ENCODE measurements around the gene SLC16A3.
A peak's percentile ranks its signal among the peaks of the same experiment; 100 is the strongest.
"Not testable (repeated sequence)": the region's sequence is repeated elsewhere in the genome, so short reads cannot be mapped to it uniquely, and the experiment has no call there.

Gene SLC16A3

GRCh38 chr17:82205720-82206508 is 22.9 kb upstream of the SLC16A3 start:
- peak overlapping the region; percentile 58 for H3K9ac ChIP-seq (ENCODE audit: insufficient read length, low read depth)
- no peak for TF ChIP-seq SUZ12 (IDR thresholded peaks at IDR 0.05; ENCODE audit: extremely low read depth, insufficient read depth, insufficient read length)
- TF ChIP-seq ZNF274 (IDR thresholded peaks at IDR 0.05; ENCODE audit: low read depth, low read length), result no peak
- no peak for TF ChIP-seq YY1 (IDR thresholded peaks at IDR 0.05; ENCODE audit: insufficient read depth, insufficient read length)
- peak; percentile 47 for DNase-seq (ENCODE audit: low read depth, low spot score)
- H3K9me3 ChIP-seq (ENCODE audit: insufficient read depth, low read length), result no peaks in the 10 kb centered on the region
- H3K4me1 ChIP-seq (ENCODE audit: insufficient read depth, insufficient read length), result peaks cover 14% of the 10 kb centered on the region
- no peaks in the 10 kb centered on the region for H3K27me3 ChIP-seq (ENCODE audit: insufficient read depth, insufficient read length)
- peaks cover 40% of the 10 kb centered on the region for H3K36me3 ChIP-seq (ENCODE audit: insufficient read depth, insufficient read length, low read length)
- H3K4me3 ChIP-seq (ENCODE audit: insufficient read length, low read depth), result no peak overlapping the region

DNA sequence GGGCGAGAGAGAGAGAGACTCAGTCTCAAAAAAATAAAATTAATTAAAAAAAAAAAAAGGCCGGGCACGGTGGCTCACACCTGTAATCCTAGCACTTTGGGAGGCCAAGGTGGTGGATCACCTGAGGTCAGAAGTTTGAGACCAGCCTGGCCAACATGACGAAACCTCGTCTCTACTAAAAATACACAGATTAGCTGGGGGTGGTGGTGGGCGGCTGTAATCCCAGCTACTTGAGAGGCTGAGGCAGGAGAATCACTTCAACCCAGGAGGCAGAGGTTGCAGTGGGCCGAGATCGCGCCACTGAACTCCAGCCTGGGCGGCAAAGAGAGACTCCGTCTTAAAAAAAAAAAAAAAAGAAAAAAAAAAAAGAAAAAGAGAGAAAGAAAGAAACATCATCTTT is 18.2 kb upstream of the SLC16A3 start:
- H3K4me3 ChIP-seq (ENCODE audit: insufficient read length, low read depth); H3K4me1 ChIP-seq (ENCODE audit: insufficient read depth, insufficient read length); H3K9me3 ChIP-seq (ENCODE audit: insufficient read depth, low read length); H3K9ac ChIP-seq (ENCODE audit: insufficient read length, low read depth); DNase-seq (ENCODE audit: low read depth, low spot score): not testable (repeated sequence)
- H3K36me3 ChIP-seq (ENCODE audit: insufficient read depth, insufficient read length, low read length), result peaks cover 15% of the 10 kb centered on the region
- H3K27me3 ChIP-seq (ENCODE audit: insufficient read depth, insufficient read length), result peaks cover 14% of the 10 kb centered on the region

GRCh38 chr17:82212331-82213250 is 16.3 kb upstream of the SLC16A3 start, which contains the start of gene CCDC57:
Gene CCDC57, minus strand, starts transcription at chr17:82212842. Its CDS starts 10,898 bp downstream, at chr17:82201944.
- no peak for TF ChIP-seq SUZ12 (IDR thresholded peaks at IDR 0.05; ENCODE audit: extremely low read depth, insufficient read depth, insufficient read length)
- TF ChIP-seq ZNF274 (IDR thresholded peaks at IDR 0.05; ENCODE audit: low read depth, low read length), result no peak
- TF ChIP-seq YY1 (IDR thresholded peaks at IDR 0.05; ENCODE audit: insufficient read depth, insufficient read length), result no peak
- Histone ChIP-seq H3K9me3 (ENCODE audit: insufficient read depth, low read length) (no peaks in the 10 kb centered on the region), H3K4me3 (ENCODE audit: insufficient read length, low read depth) (peak within 1 kb of the TSS; percentile 76), H3K4me1 (ENCODE audit: insufficient read depth, insufficient read length) (peaks cover 10% of the 10 kb centered on the region), H3K36me3 (ENCODE audit: insufficient read depth, insufficient read length, low read length) (peaks cover 7% of the 10 kb centered on the region), H3K27me3 (ENCODE audit: insufficient read depth, insufficient read length) (peaks cover 14% of the 10 kb centered on the region), H3K9ac (ENCODE audit: insufficient read length, low read depth) (peak within 1 kb of the TSS; percentile 85)
- no peak for DNase-seq (ENCODE audit: low read depth, low spot score)

- DNase-seq (ENCODE audit: low read depth, low spot score), result no peak
- Histone ChIP-seq H3K9ac (ENCODE audit: insufficient read length, low read depth) (peak overlapping the region; percentile 85), H3K9me3 (ENCODE audit: insufficient read depth, low read length) (no peaks in the 10 kb centered on the region), H3K4me3 (ENCODE audit: insufficient read length, low read depth) (peak overlapping the region; percentile 76), H3K4me1 (ENCODE audit: insufficient read depth, insufficient read length) (peaks cover 11% of the 10 kb centered on the region), H3K36me3 (ENCODE audit: insufficient read depth, insufficient read length, low read length) (peaks cover 2% of the 10 kb centered on the region), H3K27me3 (ENCODE audit: insufficient read depth, insufficient read length) (peaks cover 14% of the 10 kb centered on the region)
- TF ChIP-seq SUZ12 (IDR thresholded peaks at IDR 0.05; ENCODE audit: extremely low read depth, insufficient read depth, insufficient read length) (peak; percentile 14), ZNF274 (IDR thresholded peaks at IDR 0.05; ENCODE audit: low read depth, low read length) (no peak)
These were observed 15.4 kb upstream of the SLC16A3 start for GRCh38 chr17:82213251-82214011.

GRCh38 chr17:82214012-82214628 is 14.7 kb upstream of the SLC16A3 start:
- Histone ChIP-seq H3K4me3 (ENCODE audit: insufficient read length, low read depth) (no peak overlapping the region), H3K9me3 (ENCODE audit: insufficient read depth, low read length) (no peaks in the 10 kb centered on the region), H3K36me3 (ENCODE audit: insufficient read depth, insufficient read length, low read length) (peaks cover 2% of the 10 kb centered on the region), H3K27me3 (ENCODE audit: insufficient read depth, insufficient read length) (peaks cover 14% of the 10 kb centered on the region), H3K4me1 (ENCODE audit: insufficient read depth, insufficient read length) (peaks cover 15% of the 10 kb centered on the region), H3K9ac (ENCODE audit: insufficient read length, low read depth) (no peak overlapping the region)
- no peak for TF ChIP-seq ZNF274 (IDR thresholded peaks at IDR 0.05; ENCODE audit: low read depth, low read length)
- no peak for TF ChIP-seq SUZ12 (IDR thresholded peaks at IDR 0.05; ENCODE audit: extremely low read depth, insufficient read depth, insufficient read length)
- TF ChIP-seq YY1 (IDR thresholded peaks at IDR 0.05; ENCODE audit: insufficient read depth, insufficient read length), result no peak
- no peak for DNase-seq (ENCODE audit: low read depth, low spot score)

DNA sequence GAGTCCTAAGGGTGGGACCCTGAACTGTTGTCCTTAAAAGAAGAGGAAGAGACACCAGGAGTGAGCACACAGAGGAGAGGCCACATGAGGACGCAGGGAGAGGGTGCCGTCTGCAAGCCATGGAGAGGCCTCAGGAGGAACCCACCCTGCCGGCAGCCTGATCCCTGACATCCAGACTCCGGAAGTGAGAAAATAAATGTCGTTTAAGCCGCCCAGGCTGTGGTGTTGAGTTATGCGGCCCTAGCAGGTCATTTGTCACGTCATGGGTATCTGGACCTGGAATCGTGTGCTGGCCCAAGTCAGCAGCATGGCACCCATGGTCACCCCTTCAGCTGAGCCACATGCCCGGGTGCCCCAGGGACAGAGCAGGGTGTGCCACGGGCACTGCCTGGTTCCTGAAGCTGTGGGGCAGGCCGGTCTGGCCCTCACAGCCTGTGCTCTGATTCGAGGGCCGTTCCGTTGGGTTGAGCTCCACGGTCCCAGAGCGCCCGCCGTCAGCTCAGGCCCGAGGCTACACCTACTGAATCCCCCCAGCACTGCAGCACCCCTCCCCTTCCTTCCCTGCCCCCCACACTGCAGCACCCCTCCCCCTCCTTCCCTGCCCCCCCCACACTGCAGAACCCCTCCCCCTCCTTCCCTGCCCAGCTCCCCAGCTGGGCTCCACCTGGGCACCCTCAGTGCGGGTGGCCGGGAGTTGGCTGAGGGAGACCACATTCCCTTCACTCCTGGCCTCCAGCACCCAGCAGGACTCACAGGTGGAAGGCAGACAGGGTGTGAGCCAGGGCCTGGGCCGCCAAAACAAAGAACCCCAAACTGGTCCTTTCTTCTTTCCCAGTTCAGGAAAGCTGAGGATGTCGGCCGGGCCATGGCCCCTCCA is 13.5 kb upstream of the SLC16A3 start:
- TF ChIP-seq SUZ12 (IDR thresholded peaks at IDR 0.05; ENCODE audit: extremely low read depth, insufficient read depth, insufficient read length) (no peak), ZNF274 (IDR thresholded peaks at IDR 0.05; ENCODE audit: low read depth, low read length) (no peak), YY1 (IDR thresholded peaks at IDR 0.05; ENCODE audit: insufficient read depth, insufficient read length) (no peak)
- H3K36me3 ChIP-seq (ENCODE audit: insufficient read depth, insufficient read length, low read length), result no peaks in the 10 kb centered on the region
- H3K4me1 ChIP-seq (ENCODE audit: insufficient read depth, insufficient read length), result peaks cover 15% of the 10 kb centered on the region
- peaks cover 14% of the 10 kb centered on the region for H3K27me3 ChIP-seq (ENCODE audit: insufficient read depth, insufficient read length)
- no peak overlapping the region for H3K4me3 ChIP-seq (ENCODE audit: insufficient read length, low read depth)
- no peak for DNase-seq (ENCODE audit: low read depth, low spot score)
- 0 out of 2 replicates have a peak, but pooled peaks cover 2% of the 10 kb centered on the region for H3K9me3 ChIP-seq (ENCODE audit: insufficient read depth, low read length)
- no peak overlapping the region for H3K9ac ChIP-seq (ENCODE audit: insufficient read length, low read depth)
